ENCODE results near the gene H1-8.
A peak's percentile ranks its signal among the peaks of the same experiment; 100 is the strongest.
"Not testable (repeated sequence)": the region's sequence is repeated elsewhere in the genome, so short reads cannot be mapped to it uniquely, and the experiment has no call there.

The H1-8 gene

DNA sequence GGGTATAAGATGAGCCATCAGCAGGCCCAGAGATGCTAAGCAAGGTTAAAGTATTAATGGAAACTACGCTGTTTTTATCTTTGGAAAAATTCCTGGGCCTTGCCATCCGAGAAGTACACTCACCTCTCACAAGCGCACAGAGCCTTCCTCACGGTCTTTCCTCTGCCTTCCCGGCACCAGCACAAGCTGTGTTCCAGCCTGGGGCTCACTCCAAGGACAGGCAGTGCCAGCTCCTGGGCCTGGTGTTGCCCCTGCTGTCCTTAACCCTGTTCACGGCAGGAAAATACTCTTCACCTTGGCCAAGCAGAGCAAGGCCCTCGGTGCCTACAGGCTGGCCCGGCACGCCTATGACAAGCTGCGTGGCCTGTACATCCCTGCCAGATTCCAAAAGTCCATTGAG lies 28.9 kb upstream of the H1-8 start:
- no peak for FAIRE-seq
- DNase-seq (ENCODE audit: extremely low spot score, insufficient read length, low read depth) = no peak

- FAIRE-seq = no peak
- DNase-seq (ENCODE audit: extremely low spot score, insufficient read length, low read depth) = no peak
These were observed 28.4 kb upstream of the H1-8 start for GRCh38 chr3:129514563-129514962.

DNA sequence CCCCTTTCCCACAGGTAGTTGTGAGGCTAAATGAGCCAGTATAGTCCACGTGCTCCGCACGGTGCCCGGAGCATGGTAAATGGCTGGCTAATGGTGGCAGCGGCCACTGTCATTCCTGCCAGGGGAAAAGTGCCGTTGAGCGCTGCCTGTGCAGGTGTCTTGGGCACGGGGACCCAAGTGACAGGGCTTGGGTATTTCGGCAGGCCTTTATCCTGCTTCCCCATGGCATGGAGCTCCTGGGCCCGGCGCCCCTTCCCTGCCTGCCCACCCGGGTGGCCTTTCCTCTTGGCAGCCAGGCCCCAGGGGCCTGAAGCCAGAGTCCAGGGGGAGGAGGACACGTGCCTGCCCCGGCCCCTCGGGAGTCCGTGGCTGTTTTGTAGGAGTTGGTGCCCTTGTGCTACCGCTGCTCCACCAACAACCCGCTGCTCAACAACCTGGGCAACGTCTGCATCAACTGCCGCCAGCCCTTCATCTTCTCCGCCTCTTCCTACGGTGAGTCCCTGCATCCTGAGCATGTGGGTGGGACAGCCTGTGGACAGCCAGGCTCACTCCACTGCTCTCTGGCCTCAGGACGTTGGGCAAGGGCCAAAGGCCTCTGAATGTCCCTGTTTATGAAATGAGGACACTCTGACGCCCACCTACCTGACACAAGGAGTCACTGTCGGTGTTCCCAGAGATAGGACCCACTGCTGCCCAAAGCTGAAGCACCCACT lies 27.7 kb upstream of the H1-8 start:
- FAIRE-seq; DNase-seq (ENCODE audit: extremely low spot score, insufficient read length, low read depth): not testable (repeated sequence)

DNA sequence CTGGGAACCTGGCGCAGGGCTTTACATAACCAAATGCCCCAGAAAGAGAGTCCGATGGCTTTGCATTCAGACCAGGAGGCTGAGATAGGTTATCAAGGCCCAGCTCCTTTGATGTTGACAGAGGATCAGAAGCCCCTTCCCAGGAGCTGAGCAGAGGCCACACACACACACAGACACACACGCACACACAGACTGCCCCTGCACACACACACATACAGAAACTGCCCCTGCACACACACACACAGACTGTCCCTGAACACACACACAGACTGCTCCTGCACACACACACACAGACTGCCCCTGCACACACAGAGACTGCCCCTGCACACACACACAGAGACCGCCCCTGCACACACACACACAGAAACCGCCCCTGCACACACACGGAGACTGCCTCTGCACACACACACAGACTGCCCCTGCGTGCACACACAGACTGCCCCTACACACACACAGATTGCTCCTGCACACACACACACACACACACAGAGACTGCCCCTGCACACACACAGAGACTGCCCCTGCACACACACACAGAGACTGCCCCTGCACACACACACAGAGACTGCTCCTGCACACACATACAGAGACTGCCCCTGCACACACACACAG lies 27.0 kb upstream of the H1-8 start:
- not testable (repeated sequence) for DNase-seq (ENCODE audit: extremely low spot score, insufficient read length, low read depth); FAIRE-seq

DNA sequence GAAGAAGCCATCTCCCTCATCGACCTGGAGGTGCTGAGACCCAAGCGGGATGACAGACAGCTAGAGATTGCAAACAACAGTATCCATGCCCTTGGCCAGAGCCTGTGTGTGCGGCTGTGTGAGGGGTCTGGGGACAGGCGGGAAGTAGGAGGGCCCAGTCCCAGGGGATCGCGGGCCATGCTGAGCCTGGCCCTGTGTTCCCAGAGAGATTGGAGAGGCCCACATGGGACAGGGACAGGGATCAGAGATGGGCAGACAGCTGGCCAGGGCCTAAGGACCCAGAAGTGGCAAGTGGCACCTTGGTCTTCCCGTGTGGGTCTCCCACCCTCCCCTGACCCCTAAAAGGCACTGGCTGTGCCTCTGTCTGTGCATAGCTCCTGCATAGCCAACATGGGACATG lies 25.5 kb upstream of the H1-8 start:
- FAIRE-seq (no peak), DNase-seq (ENCODE audit: extremely low spot score, insufficient read length, low read depth) (no peak)

DNA sequence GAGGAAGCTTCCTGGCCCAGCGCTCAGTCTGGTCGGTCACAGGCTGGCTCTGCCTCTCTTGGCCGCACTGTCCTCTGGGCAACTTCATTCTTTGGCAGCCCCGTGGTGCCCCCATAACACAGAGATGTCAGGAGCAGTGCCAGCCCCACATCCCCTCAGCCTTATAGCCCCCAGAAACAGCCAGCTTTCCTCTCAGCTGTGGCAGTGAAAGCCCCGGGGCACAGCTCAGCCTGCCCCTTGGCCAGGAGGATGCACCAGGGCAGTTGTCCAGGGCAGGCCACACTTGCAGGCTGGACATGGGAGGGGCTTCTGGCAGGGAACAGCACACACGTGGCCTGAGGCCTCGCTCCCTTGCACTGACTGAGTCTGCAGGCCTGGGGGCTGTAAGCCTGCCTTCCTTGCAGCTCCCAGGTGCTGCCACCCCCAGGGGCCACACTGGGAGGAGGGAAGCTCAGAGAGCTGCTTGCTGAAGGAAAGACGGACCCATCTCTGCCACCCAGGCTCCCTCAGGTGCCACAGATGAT lies 24.9 kb upstream of the H1-8 start:
- no peak for FAIRE-seq
- no peak for DNase-seq (ENCODE audit: extremely low spot score, insufficient read length, low read depth)

GRCh38 chr3:129518581-129518980 lies 24.4 kb upstream of the H1-8 start:
- FAIRE-seq = no peak

DNA sequence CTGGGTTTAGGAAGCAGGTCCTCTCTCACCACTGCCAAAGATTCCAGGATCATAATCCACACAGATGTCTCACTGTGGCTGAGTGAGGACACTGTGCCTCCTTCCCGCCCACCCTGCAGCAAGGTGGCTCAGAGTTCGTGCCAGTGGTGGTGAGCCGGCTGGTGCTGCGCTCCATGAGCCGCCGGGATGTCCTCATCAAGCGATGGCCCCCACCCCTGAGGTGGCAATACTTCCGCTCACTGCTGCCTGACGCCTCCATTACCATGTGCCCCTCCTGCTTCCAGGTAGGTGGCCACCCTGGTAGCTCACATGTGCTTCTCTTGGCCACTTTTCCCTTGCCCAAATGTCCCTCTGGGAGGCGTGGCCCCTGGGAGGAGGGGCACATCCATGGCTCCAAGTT lies 23.5 kb upstream of the H1-8 start:
- DNase-seq (ENCODE audit: extremely low spot score, insufficient read length, low read depth) = no peak
- no peak for FAIRE-seq

More at GRCh38 chr3:129518581-129518980, 24.4 kb upstream of the H1-8 start:
- DNase-seq (ENCODE audit: extremely low spot score, insufficient read length, low read depth) = no peak

DNA sequence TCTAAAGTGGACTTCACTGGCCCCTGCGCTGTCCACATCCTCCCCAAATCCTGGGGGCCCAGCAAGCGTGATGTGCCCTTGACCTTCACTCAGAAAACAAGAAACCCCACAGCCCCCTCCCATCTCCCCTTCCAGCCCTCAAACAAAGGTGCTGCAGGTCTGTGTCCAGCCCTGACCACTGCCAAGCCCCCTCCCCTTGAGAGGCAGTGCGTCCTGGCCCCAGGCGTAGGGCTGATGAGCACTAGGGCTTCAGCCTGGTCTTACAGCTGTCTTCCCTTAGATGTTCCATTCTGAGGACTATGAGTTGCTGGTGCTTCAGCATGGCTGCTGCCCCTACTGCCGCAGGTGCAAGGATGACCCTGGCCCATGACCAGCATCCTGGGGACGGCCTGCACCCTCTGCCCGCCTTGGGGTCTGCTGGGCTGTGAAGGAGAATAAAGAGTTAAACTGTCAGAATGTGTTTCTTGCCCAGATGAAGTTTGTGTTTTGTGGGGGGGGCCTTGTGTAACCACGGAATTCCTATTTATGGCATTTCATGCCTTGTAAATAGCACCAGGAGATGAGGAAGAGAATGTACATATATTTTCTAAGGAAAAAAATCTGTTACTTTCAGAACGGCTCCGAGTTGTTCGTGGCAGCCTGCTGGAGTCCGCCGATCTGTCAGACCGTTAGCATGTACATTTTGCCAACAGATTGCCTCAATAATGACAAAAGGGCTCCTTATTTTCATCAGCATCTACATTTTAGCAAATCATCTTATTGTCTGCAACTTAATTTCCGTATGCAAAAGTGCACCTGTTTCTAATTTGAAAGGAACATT lies 22.9 kb upstream of the H1-8 start:
- no peak for FAIRE-seq
- no peak for DNase-seq (ENCODE audit: extremely low spot score, insufficient read length, low read depth)

DNA sequence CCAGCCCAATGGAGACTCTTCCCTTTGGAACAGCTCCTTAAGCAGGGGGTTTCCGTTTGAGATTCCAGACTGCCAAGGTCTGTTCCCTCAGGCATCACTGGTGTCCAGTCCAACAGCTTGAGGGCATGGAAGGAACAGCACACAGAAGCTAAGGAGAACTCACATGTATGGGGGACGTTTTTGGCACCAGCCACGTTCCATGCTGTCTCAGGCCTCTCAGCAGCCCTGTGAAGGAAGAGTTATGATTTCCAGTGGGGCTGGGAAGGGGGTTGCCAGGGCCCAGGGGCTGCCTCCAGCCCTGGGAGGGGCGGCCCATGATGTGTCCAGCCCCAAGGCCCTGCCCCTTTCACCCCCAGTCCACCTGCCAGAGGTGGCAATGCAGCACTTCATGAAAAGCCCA lies 22.0 kb upstream of the H1-8 start:
- no peak for DNase-seq (ENCODE audit: extremely low spot score, insufficient read length, low read depth)
- no peak for FAIRE-seq

DNA sequence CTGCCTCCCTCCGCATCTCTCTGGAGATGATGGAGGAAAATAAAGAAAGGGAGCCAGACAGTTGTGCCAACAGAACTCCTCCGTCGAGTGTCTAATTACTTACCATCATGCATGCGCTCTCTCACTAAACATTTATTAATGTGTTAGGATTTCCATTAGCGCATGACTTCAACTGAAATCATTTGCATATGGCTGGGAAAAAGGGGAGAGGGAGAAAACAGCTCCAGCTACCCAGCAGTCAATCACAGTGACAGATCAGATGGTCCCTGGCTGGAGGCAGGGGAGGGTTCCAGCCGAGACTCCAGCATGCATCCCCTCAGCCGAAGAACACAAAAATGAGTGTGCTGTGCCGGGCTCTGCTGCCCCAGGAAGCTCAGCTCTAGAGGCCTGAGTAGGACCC lies 21.4 kb upstream of the H1-8 start:
- FAIRE-seq = no peak
- no peak for DNase-seq (ENCODE audit: extremely low spot score, insufficient read length, low read depth)

- DNase-seq (ENCODE audit: extremely low spot score, insufficient read length, low read depth) = no peak
- no peak for FAIRE-seq
These were observed 20.0 kb upstream of the H1-8 start for GRCh38 chr3:129522953-129523352.

DNA sequence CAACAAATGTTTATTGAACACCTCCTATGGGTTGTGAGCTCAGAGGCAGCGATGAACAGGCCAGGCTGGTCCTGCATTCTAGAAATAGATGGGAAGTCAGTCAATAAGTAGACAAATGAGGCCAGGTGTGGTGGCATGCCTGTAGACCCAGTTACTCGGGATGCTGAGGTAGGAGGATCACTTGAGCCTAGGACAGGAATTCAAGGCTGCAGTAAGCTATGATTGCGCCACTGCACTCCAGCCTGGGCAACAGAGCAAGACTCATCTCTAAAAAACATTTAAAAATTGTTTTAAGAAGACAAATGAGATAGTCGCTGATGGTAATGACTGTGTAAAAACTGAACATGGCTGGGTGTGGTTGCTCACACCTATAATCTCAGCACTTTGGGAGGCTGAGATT lies 18.9 kb upstream of the H1-8 start:
- DNase-seq (ENCODE audit: extremely low spot score, insufficient read length, low read depth) (no peak), FAIRE-seq (no peak)

GRCh38 chr3:129525341-129525968 lies 17.5 kb upstream of the H1-8 start:
- FAIRE-seq (no peak), DNase-seq (ENCODE audit: extremely low spot score, insufficient read length, low read depth) (no peak)

GRCh38 chr3:129526121-129526900 lies 16.7 kb upstream of the H1-8 start:
- peak; percentile 92 for FAIRE-seq

GRCh38 chr3:129527262-129527661 lies 15.7 kb upstream of the H1-8 start:
- FAIRE-seq (no peak), DNase-seq (ENCODE audit: extremely low spot score, insufficient read length, low read depth) (no peak)

More at GRCh38 chr3:129526121-129526900, 16.7 kb upstream of the H1-8 start:
- peak; percentile 45 for DNase-seq (ENCODE audit: extremely low spot score, insufficient read length, low read depth)

DNA sequence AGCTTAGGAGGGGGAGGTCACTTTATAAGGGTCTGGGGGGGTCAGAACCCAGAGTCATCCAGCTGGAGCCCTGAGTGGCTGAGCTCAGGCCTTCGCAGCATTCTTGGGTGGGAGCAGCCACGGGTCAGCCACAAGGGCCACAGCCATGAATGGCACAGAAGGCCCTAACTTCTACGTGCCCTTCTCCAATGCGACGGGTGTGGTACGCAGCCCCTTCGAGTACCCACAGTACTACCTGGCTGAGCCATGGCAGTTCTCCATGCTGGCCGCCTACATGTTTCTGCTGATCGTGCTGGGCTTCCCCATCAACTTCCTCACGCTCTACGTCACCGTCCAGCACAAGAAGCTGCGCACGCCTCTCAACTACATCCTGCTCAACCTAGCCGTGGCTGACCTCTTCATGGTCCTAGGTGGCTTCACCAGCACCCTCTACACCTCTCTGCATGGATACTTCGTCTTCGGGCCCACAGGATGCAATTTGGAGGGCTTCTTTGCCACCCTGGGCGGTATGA lies 14.3 kb upstream of the H1-8 start, which contains the start of gene RHO:
Gene RHO, plus strand, starts transcription at position 51 of the 512 bp plus-strand sequence. Its CDS starts 95 bp downstream, at position 146.
- DNase-seq (ENCODE audit: extremely low spot score, insufficient read length, low read depth) (no peak), FAIRE-seq (no peak)

DNA sequence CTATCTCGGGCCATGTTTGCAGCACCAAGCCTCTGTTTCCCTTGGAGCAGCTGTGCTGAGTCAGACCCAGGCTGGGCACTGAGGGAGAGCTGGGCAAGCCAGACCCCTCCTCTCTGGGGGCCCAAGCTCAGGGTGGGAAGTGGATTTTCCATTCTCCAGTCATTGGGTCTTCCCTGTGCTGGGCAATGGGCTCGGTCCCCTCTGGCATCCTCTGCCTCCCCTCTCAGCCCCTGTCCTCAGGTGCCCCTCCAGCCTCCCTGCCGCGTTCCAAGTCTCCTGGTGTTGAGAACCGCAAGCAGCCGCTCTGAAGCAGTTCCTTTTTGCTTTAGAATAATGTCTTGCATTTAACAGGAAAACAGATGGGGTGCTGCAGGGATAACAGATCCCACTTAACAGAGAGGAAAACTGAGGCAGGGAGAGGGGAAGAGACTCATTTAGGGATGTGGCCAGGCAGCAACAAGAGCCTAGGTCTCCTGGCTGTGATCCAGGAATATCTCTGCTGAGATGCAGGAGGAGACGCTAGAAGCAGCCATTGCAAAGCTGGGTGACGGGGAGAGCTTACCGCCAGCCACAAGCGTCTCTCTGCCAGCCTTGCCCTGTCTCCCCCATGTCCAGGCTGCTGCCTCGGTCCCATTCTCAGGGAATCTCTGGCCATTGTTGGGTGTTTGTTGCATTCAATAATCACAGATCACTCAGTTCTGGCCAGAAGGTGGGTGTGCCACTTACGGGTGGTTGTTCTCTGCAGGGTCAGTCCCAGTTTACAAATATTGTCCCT lies 13.4 kb upstream of the H1-8 start:
- FAIRE-seq (no peak), DNase-seq (ENCODE audit: extremely low spot score, insufficient read length, low read depth) (no peak)

Measured in GM18507 (cell line).